Measurements from ENCODE around the gene MEF2D.
A peak's percentile ranks its signal among the peaks of the same experiment; 100 is the strongest.

Gene MEF2D

GRCh38 chr1:156493742-156494141 is 6.8 kb downstream of the MEF2D start:
- no peak for TF ChIP-seq CTCF (IDR thresholded peaks at IDR 0.05; ENCODE audit: insufficient read depth, low read depth, low read length, missing control alignments)
- DNase-seq (ENCODE audit: low read depth): no peak
- no peak overlapping the region for H3K4me3 ChIP-seq (ENCODE audit: low read length)

GRCh38 chr1:156493154-156493631 is 7.4 kb downstream of the MEF2D start:
- TF ChIP-seq CTCF (IDR thresholded peaks at IDR 0.05; ENCODE audit: insufficient read depth, low read depth, low read length, missing control alignments): no peak
- no peak overlapping the region for H3K4me3 ChIP-seq (ENCODE audit: low read length)
- no peak for DNase-seq (ENCODE audit: low read depth)

- TF ChIP-seq CTCF (IDR thresholded peaks at IDR 0.05; ENCODE audit: insufficient read depth, low read depth, low read length, missing control alignments): no peak
- DNase-seq (ENCODE audit: low read depth): no peak
- H3K4me3 ChIP-seq (ENCODE audit: low read length): no peak overlapping the region
Measured at GRCh38 chr1:156492591-156493080, 7.9 kb downstream of the MEF2D start.

- no peak for TF ChIP-seq CTCF (IDR thresholded peaks at IDR 0.05; ENCODE audit: insufficient read depth, low read depth, low read length, missing control alignments)
- H3K4me3 ChIP-seq (ENCODE audit: low read length): no peak overlapping the region
- no peak for DNase-seq (ENCODE audit: low read depth)
Measured at GRCh38 chr1:156492013-156492590, 8.5 kb downstream of the MEF2D start.

GRCh38 chr1:156491151-156491949 is 9.2 kb downstream of the MEF2D start:
- DNase-seq (ENCODE audit: low read depth): no peak
- TF ChIP-seq CTCF (IDR thresholded peaks at IDR 0.05; ENCODE audit: insufficient read depth, low read depth, low read length, missing control alignments): no peak
- no peak overlapping the region for H3K4me3 ChIP-seq (ENCODE audit: low read length)

GRCh38 chr1:156490401-156491032 is 10.1 kb downstream of the MEF2D start:
- no peak overlapping the region for H3K4me3 ChIP-seq (ENCODE audit: low read length)
- peak; percentile 4 for DNase-seq (ENCODE audit: low read depth)
- no peak for TF ChIP-seq CTCF (IDR thresholded peaks at IDR 0.05; ENCODE audit: insufficient read depth, low read depth, low read length, missing control alignments)

All from epithelial cell of esophagus (primary cell).